IMR-90 (cell line): ENCODE data around the gene COL23A1. TPM values are rescaled to one million over a fixed set of nuclear protein-coding genes. Genes with fewer than 3 reads are reported as not detected.

ENCODE experiments used
- ATAC-seq: fragments of 200-7000 bp; cut with Tn5 transposase; 2 replicates; pipeline ENCODE4 v1.9.1; 2020; ENCODE audit warnings: low read depth, mild to moderate bottlenecking, moderate library complexity
- BruUV-seq: library from RNA; stranded (reverse); fragments of 400-500 nt; replicated peaks from 2 replicates; lab custom pipeline; 2021; lab: Mats Ljungman, UMichigan
- CTCF ChIA-PET: fragments of 300-600 bp; formaldehyde crosslinking; extraction: SDS; loops from one replicate; lab custom pipeline; 2021; ENCODE audit warnings: antibody characterized with exemption; lab: Yijun Ruan, JAX
- POLR2A ChIA-PET: fragments of 300-600 bp; sonication (Branson Sonifier 250); formaldehyde crosslinking; loops from one replicate; lab custom pipeline; 2022; ENCODE audit warnings: antibody characterized with exemption; ENCODE audit not compliant: unreplicated experiment; lab: Charles Lee
- DNase-seq: peaks from one replicate; pipeline ENCODE4 v3.0.0; 2013
- H2AFZ ChIP-seq: replicated peaks from 2 replicates; pipeline ENCODE3; 2013; ENCODE audit warnings: low read length, mild to moderate bottlenecking; ENCODE audit not compliant: poor library complexity
- H2AK5ac ChIP-seq: 2 replicates; pipeline ENCODE4 v1.6.1; 2013; ENCODE audit warnings: low read depth, low read length, inconsistent platforms
- H2AK9ac ChIP-seq: replicated peaks from 2 replicates; pipeline ENCODE3; 2013; ENCODE audit warnings: mild to moderate bottlenecking, low read depth, low read length, moderate library complexity; ENCODE audit not compliant: poor library complexity
- H2BK120ac ChIP-seq: 2 replicates; pipeline ENCODE4 v1.6.1; 2013; ENCODE audit warnings: low read depth, low read length, inconsistent platforms
- H2BK15ac ChIP-seq: 3 replicates; pipeline ENCODE4 v1.6.1; 2013; ENCODE audit warnings: low read depth, low read length, inconsistent platforms
- H2BK20ac ChIP-seq: 2 replicates; pipeline ENCODE4 v1.6.1; 2013; ENCODE audit warnings: low read depth, mild to moderate bottlenecking, inconsistent platforms, low read length, moderate library complexity
- H2BK5ac ChIP-seq: 2 replicates; pipeline ENCODE4 v1.6.1; 2013; ENCODE audit warnings: mild to moderate bottlenecking, low read depth, low read length, inconsistent platforms; ENCODE audit not compliant: poor library complexity, severe bottlenecking
- H3K14ac ChIP-seq: replicated peaks from 2 replicates; pipeline ENCODE4 v1.6.1; 2013; ENCODE audit warnings: low read depth, low read length, inconsistent platforms
- H3K18ac ChIP-seq: 2 replicates; pipeline ENCODE4 v1.6.1; 2013; ENCODE audit warnings: low read depth, low read length, control low read depth
- H3K23ac ChIP-seq: 2 replicates; pipeline ENCODE4 v1.6.1; 2013; ENCODE audit warnings: low read depth, low read length, inconsistent platforms
- H3K27ac ChIP-seq: 2 replicates; pipeline ENCODE4 v1.5.1; 2013; ENCODE audit warnings: mild to moderate bottlenecking, control low read depth, low read length; ENCODE audit not compliant: insufficient read depth
- H3K27me3 ChIP-seq: 2 replicates; pipeline ENCODE4 v1.6.1; 2013; ENCODE audit warnings: low read length; ENCODE audit not compliant: control insufficient read depth, insufficient read depth
- H3K36me3 ChIP-seq: 2 replicates; pipeline ENCODE4 v1.6.1; 2013; ENCODE audit warnings: low read length, mixed read lengths; ENCODE audit not compliant: control insufficient read depth, insufficient read depth
- H3K4ac ChIP-seq: 2 replicates; pipeline ENCODE4 v1.6.1; 2013; ENCODE audit warnings: low read depth, low read length, inconsistent platforms
- H3K4me1 ChIP-seq: 2 replicates; pipeline ENCODE4 v1.6.1; 2013; ENCODE audit warnings: low read length, mixed read lengths; ENCODE audit not compliant: control insufficient read depth, insufficient read depth
- H3K4me2 ChIP-seq: 2 replicates; pipeline ENCODE4 v1.6.1; 2013; ENCODE audit warnings: low read depth, mild to moderate bottlenecking, control low read depth, low read length, moderate library complexity
- H3K4me3 ChIP-seq: 2 replicates; pipeline ENCODE4 v1.5.1; 2013; ENCODE audit warnings: low read depth, mild to moderate bottlenecking, control low read depth, low read length, moderate library complexity; ENCODE audit not compliant: insufficient read depth
- H3K56ac ChIP-seq: 2 replicates; pipeline ENCODE4 v1.6.1; 2013; ENCODE audit warnings: low read length, inconsistent platforms; ENCODE audit not compliant: insufficient read depth; ENCODE audit errors: extremely low read depth
- H3K79me1 ChIP-seq, 2 experiments: 2 replicates each; pipeline ENCODE4 v1.6.1; 2013; ENCODE audit warnings: low read length in 2 of 2, inconsistent platforms in 1 of 2, low read depth in 1 of 2
- H3K9ac ChIP-seq: 2 replicates; pipeline ENCODE4 v1.6.1; 2013; ENCODE audit warnings: low read depth, low read length, control low read depth
- H3K9me1 ChIP-seq: 2 replicates; pipeline ENCODE4 v1.6.1; 2013; ENCODE audit warnings: low read length, inconsistent platforms; ENCODE audit not compliant: insufficient read depth
- H3K9me3 ChIP-seq: 2 replicates; pipeline ENCODE4 v1.6.1; 2013; ENCODE audit warnings: low read length; ENCODE audit not compliant: control insufficient read depth, insufficient read depth
- H4K20me1 ChIP-seq: 2 replicates; pipeline ENCODE4 v1.6.1; 2013; ENCODE audit warnings: low read length, inconsistent platforms; ENCODE audit not compliant: insufficient read depth
- H4K5ac ChIP-seq: 2 replicates; pipeline ENCODE4 v1.6.1; 2013; ENCODE audit warnings: mild to moderate bottlenecking, low read depth, low read length, control low read depth
- H4K8ac ChIP-seq, 2 experiments: 2 replicates each; pipeline ENCODE4 v1.6.1; 2013; ENCODE audit warnings: low read depth in 2 of 2, low read length in 2 of 2, control low read depth in 1 of 2, inconsistent platforms in 1 of 2
- H4K91ac ChIP-seq: 2 replicates; pipeline ENCODE4 v1.6.1; 2013; ENCODE audit warnings: low read depth, low read length, inconsistent platforms; ENCODE audit not compliant: insufficient read depth
- BHLHE40 ChIP-seq: fragments of 150-350 bp; IDR thresholded peaks from 2 replicates; pipeline ENCODE4 v1.6.1; 2016; ENCODE audit warnings: mild to moderate bottlenecking, low read depth, low read length
- CHD1 ChIP-seq: IDR thresholded peaks from 2 replicates; pipeline ENCODE4 v1.6.1; 2012; ENCODE audit warnings: low read depth, low read length, improper control_type of control experiment
- CTCF ChIP-seq: conservative IDR thresholded peaks from 2 replicates; pipeline ENCODE4 v1.5.1; 2012; ENCODE audit warnings: mild to moderate bottlenecking, low read depth, low read length, improper control_type of control experiment
- ELK1 ChIP-seq: fragments of 150-350 bp; IDR thresholded peaks from 2 replicates; pipeline ENCODE4 v1.6.1; 2016; ENCODE audit warnings: low read depth, mild to moderate bottlenecking, low read length, moderate library complexity, borderline replicate concordance
- FOS ChIP-seq: fragments of 150-350 bp; IDR thresholded peaks from 2 replicates; pipeline ENCODE4 v1.6.1; 2016; ENCODE audit warnings: low read depth, low read length
- MAFK ChIP-seq: IDR thresholded peaks from 2 replicates; pipeline ENCODE4 v1.6.1; 2012; ENCODE audit warnings: low read depth, low read length, improper control_type of control experiment
- NFE2L2 ChIP-seq: fragments of 150-350 bp; IDR thresholded peaks from 2 replicates; pipeline ENCODE4 v1.6.1; 2016; ENCODE audit warnings: low read depth, mild to moderate bottlenecking, low read length
- RCOR1 ChIP-seq: IDR thresholded peaks from 2 replicates; pipeline ENCODE4 v1.6.1; 2012; ENCODE audit warnings: mild to moderate bottlenecking, low read length, improper control_type of control experiment; ENCODE audit not compliant: insufficient replicate concordance
- SMC3 ChIP-seq: fragments of 150-350 bp; IDR thresholded peaks from 2 replicates; pipeline ENCODE4 v1.6.1; 2016; ENCODE audit warnings: low read depth, mild to moderate bottlenecking, antibody characterized with exemption, low read length, moderate library complexity
- WGBS, 2 experiments: methylation state at CpG; one replicate each; pipeline versions ENCODE4 v1.1.5 to v1.1.7; 2013; ENCODE audit warnings: missing lambda C conversion rate in 2 of 2; ENCODE audit not compliant: insufficient read length in 1 of 2; ENCODE audit errors: extremely low coverage in 2 of 2; 5-methylcytosine and 5-hydroxymethylcytosine counted together
- dilution Hi-C: fragments of 300-500 bp; cut with HindIII; formaldehyde crosslinking; loops from one replicate; pipeline ENCODE4 v1.14.3; 2018; ENCODE audit warnings: low sequenced_read_pairs; ENCODE audit not compliant: unreplicated experiment
- in situ Hi-C: fragments of 300-500 bp; cut with MboI; formaldehyde crosslinking; loops from 3 replicates; pipeline ENCODE4 v1.14.3; 2019; ENCODE audit warnings: low sequenced_read_pairs, inconsistent platforms, mixed read lengths
- intact Hi-C: fragments of 100-400 bp; cut with micrococcal nuclease; formaldehyde crosslinking; loops from 2 replicates; pipeline ENCODE4 v1.10.0; 2022
- polyA plus RNA-seq, 3 experiments: library from polyadenylated mRNA; depleted of rRNA; stranded (reverse); fragments of >200 nt; gene quantifications; 2 replicates each; pipeline ENCODE4 v1.2.3, GENCODE V29; 2012; ENCODE audit warnings: low replicate concordance in 1 of 3
- total RNA-seq: library from RNA; depleted of rRNA; stranded (reverse); fragments of >200 nt; gene quantifications from 2 replicates; pipeline ENCODE4 v1.2.3, GENCODE V29; 2012

COL23A1 gene
- total and polyA plus RNA-seq, 2 of the 4 experiments (the other 2 are of a cell fraction), result not detected

DNA sequence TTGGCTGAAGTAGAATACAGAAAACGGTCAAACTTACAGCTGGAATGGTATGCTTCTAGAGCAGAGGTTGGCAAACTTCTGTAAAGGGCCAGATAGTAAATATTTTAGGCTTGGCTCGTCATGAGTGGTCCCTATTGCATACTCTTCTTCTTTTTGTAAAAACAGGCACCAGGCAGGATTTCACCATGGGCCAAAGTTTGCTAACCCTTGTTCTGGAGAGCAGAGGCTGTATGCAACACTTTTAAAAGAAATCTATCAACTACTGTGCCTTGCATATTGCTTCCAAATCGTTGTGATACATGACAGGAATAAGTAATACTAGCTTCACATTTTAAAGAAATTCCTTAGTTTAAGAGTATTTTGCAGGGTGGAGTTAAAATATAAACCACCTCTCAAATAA, 15.6 kb upstream of the COL23A1 start:
- Histone ChIP-seq H3K27me3 (no peaks in the 10 kb centered on the region), H4K8ac (no peak overlapping the region), H3K18ac (no peak overlapping the region), H2BK5ac (no peak overlapping the region), H3K9ac (no peak overlapping the region), H3K27ac (no peak overlapping the region), H4K5ac (no peak overlapping the region), H3K14ac (no peak overlapping the region), H2AFZ (no peak overlapping the region), H3K79me1 (peaks cover 3 to 7% of the 10 kb centered on the region in 2 experiments; a peak in 1 of 4 replicates), H3K4ac (no peak overlapping the region), H4K91ac (no peak overlapping the region), H2BK120ac (no peak overlapping the region), H2BK15ac (no peak overlapping the region), H4K20me1 (no peaks in the 10 kb centered on the region), H2AK9ac (no peak overlapping the region), H3K4me1 (peaks cover 2% of the 10 kb centered on the region; the same call in 1 of the 2 replicates), H2BK20ac (no peak overlapping the region), H3K36me3 (peaks cover 31% of the 10 kb centered on the region), H3K9me3 (no peaks in the 10 kb centered on the region), H3K4me2 (no peak overlapping the region), H3K23ac (no peak overlapping the region), H3K56ac (no peak overlapping the region), H3K4me3 (no peak overlapping the region), H3K9me1 (no peaks in the 10 kb centered on the region), H2AK5ac (no peak overlapping the region)
- in situ Hi-C loops (no loop called here), dilution Hi-C loops (no loop called here), intact Hi-C loops (loop anchor here (5.0 kb wide), 1 partner anchor 1627 kb away; no protein-coding TSS in a partner anchor)
- TF ChIP-seq ELK1 (no peak), BHLHE40 (no peak), MAFK (no peak), SMC3 (no peak), CHD1 (no peak), CTCF (no peak), RCOR1 (no peak), FOS (no peak), NFE2L2 (no peak)
- no TSS peak for BruUV-seq
- no peak for DNase-seq
- 67% methylated on average over 1 of the region's 3 CpGs; no CpG with 5 or more reads in 1 of the 2 experiments for WGBS, 2 experiments
- POLR2A ChIA-PET, result no interaction called here
- no peak for ATAC-seq
- CTCF ChIA-PET, result no interaction called here
